ENCODE data around the gene KLHL18. TPM values are rescaled to one million over a fixed set of nuclear protein-coding genes. Genes with fewer than 3 reads are reported as not detected.

The KLHL18 gene
- total RNA-seq, 1 donor from 2014 or later = 36.6 TPM

GRCh38 chr3:47384425-47384824 is 101.7 kb downstream of the KLHL18 start:
- ChIA-PET CTCF (no interaction called here), POLR2A (no interaction called here)
- ATAC-seq (ENCODE audit: low read depth) = no peak
- Mint-ChIP-seq H3K36me3 (ENCODE audit: low read depth) (peaks cover 49% of the 10 kb centered on the region), H3K4me3 (no peak overlapping the region), H3K27me3 (no peaks in the 10 kb centered on the region), H3K27ac (no peak overlapping the region), H3K4me1 (peaks cover 49% of the 10 kb centered on the region), H3K9me3 (no peaks in the 10 kb centered on the region)
- intact Hi-C loops (cut with micrococcal nuclease) = loop anchor here (5.0 kb wide), 1 partner anchor 407 kb away; the partner anchor contains the start of genes CCDC12 and NBEAL2
- TF ChIP-seq, protein P1, sequence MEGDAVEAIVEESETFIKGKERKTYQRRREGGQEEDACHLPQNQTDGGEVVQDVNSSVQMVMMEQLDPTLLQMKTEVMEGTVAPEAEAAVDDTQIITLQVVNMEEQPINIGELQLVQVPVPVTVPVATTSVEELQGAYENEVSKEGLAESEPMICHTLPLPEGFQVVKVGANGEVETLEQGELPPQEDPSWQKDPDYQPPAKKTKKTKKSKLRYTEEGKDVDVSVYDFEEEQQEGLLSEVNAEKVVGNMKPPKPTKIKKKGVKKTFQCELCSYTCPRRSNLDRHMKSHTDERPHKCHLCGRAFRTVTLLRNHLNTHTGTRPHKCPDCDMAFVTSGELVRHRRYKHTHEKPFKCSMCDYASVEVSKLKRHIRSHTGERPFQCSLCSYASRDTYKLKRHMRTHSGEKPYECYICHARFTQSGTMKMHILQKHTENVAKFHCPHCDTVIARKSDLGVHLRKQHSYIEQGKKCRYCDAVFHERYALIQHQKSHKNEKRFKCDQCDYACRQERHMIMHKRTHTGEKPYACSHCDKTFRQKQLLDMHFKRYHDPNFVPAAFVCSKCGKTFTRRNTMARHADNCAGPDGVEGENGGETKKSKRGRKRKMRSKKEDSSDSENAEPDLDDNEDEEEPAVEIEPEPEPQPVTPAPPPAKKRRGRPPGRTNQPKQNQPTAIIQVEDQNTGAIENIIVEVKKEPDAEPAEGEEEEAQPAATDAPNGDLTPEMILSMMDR (IDR thresholded peaks at IDR 0.05) = no peak
- no peak for DNase-seq

- POLR2A ChIA-PET = no interaction called here
- no peaks in the 10 kb centered on the region for H3K9me3 Mint-ChIP-seq
- TF ChIP-seq, protein P1 (IDR thresholded peaks at IDR 0.05) = no peak
- H3K36me3 Mint-ChIP-seq (ENCODE audit: low read depth) = peaks cover 49% of the 10 kb centered on the region
- DNase-seq (no peak), ATAC-seq (ENCODE audit: low read depth) (no peak)
- no peak overlapping the region for H3K4me3 Mint-ChIP-seq
- H3K27ac Mint-ChIP-seq = no peak overlapping the region
- intact Hi-C loops (cut with micrococcal nuclease) = no loop called here
- CTCF ChIA-PET = no interaction called here
- no peaks in the 10 kb centered on the region for H3K27me3 Mint-ChIP-seq
- peaks cover 43% of the 10 kb centered on the region for H3K4me1 Mint-ChIP-seq
Observed at GRCh38 chr3:47385007-47385406, 102.3 kb downstream of the KLHL18 start.

GRCh38 chr3:47385796-47386195 is 103.1 kb downstream of the KLHL18 start:
- peaks cover 36% of the 10 kb centered on the region for H3K4me1 Mint-ChIP-seq
- no peaks in the 10 kb centered on the region for H3K27me3 Mint-ChIP-seq

GRCh38 chr3:47392933-47393332 is 110.2 kb downstream of the KLHL18 start:
- intact Hi-C loops (cut with micrococcal nuclease) = no loop called here
- ChIA-PET CTCF (no interaction called here), POLR2A (no interaction called here)
- Mint-ChIP-seq H3K27ac (no peak overlapping the region), H3K9me3 (no peaks in the 10 kb centered on the region), H3K27me3 (no peaks in the 10 kb centered on the region), H3K36me3 (ENCODE audit: low read depth) (peaks cover 36% of the 10 kb centered on the region), H3K4me3 (no peak overlapping the region), H3K4me1 (no peaks in the 10 kb centered on the region)
- DNase-seq = no peak
- no peak for ATAC-seq (ENCODE audit: low read depth)
- TF ChIP-seq, protein P1 (IDR thresholded peaks at IDR 0.05) = no peak

More at GRCh38 chr3:47385796-47386195, 103.1 kb downstream of the KLHL18 start:
- ChIA-PET CTCF (no interaction called here), POLR2A (no interaction called here)
- Mint-ChIP-seq H3K9me3 (no peaks in the 10 kb centered on the region), H3K27ac (no peak overlapping the region), H3K4me3 (no peak overlapping the region), H3K36me3 (ENCODE audit: low read depth) (peaks cover 49% of the 10 kb centered on the region)
- intact Hi-C loops (cut with micrococcal nuclease) = no loop called here
- DNase-seq = no peak
- no peak for ATAC-seq (ENCODE audit: low read depth)
- TF ChIP-seq, protein P1 (IDR thresholded peaks at IDR 0.05) = no peak

DNA sequence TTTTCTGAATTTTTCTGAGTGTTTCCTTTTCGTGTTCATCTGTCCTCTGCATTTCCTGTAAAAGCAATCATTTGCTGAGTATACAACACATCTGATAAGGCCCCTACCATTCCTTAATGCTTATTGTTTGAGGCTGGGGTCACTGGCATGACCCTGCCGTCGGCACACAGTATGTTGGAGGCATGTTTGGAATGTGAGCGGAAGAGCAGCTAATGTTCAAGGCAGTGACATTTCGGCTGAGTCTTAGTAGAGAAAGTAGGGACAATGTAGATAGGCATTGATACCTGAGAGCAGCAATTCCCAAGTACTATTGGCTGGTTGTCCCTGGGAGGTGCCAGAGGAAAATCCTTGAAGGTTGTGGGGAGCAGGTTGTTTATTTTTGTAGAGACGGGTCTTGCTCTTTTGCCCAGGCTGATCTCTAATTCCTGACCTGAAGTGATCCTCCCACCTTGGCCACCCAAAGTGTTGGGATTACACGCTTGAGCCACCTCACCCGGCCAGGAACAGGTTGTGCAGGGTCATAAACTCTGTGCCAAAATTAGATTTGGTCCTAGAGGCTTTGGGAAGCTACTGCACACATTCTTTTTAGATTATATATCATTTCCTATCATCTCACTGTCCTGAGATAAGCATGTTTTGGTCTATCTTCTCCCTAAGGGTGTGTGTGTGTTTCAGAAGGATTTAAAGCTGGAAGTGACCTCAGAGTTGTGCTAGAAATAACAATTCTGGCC is 111.6 kb downstream of the KLHL18 start:
- no peaks in the 10 kb centered on the region for H3K9me3 Mint-ChIP-seq
- H3K36me3 Mint-ChIP-seq (ENCODE audit: low read depth) = peaks cover 43% of the 10 kb centered on the region
- no peak overlapping the region for H3K4me3 Mint-ChIP-seq
- no peaks in the 10 kb centered on the region for H3K27me3 Mint-ChIP-seq
- TF ChIP-seq, protein P1 (IDR thresholded peaks at IDR 0.05) = no peak
- H3K4me1 Mint-ChIP-seq = no peaks in the 10 kb centered on the region
- intact Hi-C loops (cut with micrococcal nuclease) = no loop called here
- ATAC-seq (ENCODE audit: low read depth) (no peak), DNase-seq (no peak)
- no peak overlapping the region for H3K27ac Mint-ChIP-seq
- ChIA-PET CTCF (no interaction called here), POLR2A (no interaction called here)
